Choroid plexus epithelial cell (primary cell): ENCODE data around the gene RAD51B.

Experiments
- DNase-seq: peaks from one replicate; pipeline ENCODE4 v3.0.0-alpha.2; 2010; ENCODE audit warnings: low read depth
- H3K4me3 ChIP-seq: 2 replicates; pipeline ENCODE4 v1.5.1; 2011; ENCODE audit warnings: low read depth, mild to moderate bottlenecking, control low read depth, low read length, moderate library complexity
- CTCF ChIP-seq: conservative IDR thresholded peaks from 2 replicates; pipeline ENCODE4 v1.5.1; 2011; ENCODE audit warnings: low read depth, mild to moderate bottlenecking, control low read depth, inconsistent platforms, low read length, moderate library complexity

Gene RAD51B

GRCh38 chr14:68460541-68460940 is 641.0 kb downstream of the RAD51B start:
- H3K4me3 ChIP-seq, result no peak overlapping the region
- no peak for DNase-seq
- TF ChIP-seq CTCF, result no peak

- TF ChIP-seq CTCF, result no peak
- no peak for DNase-seq
- no peak overlapping the region for H3K4me3 ChIP-seq
Measured at GRCh38 chr14:68461086-68461485, 641.5 kb downstream of the RAD51B start.

- DNase-seq, result peak; percentile 53
- TF ChIP-seq CTCF, result peak; percentile 50
- no peak overlapping the region for H3K4me3 ChIP-seq
Measured at GRCh38 chr14:68462683-68463082, 643.1 kb downstream of the RAD51B start.

- no peak for DNase-seq
- no peak for TF ChIP-seq CTCF
- H3K4me3 ChIP-seq, result no peak overlapping the region
Measured at GRCh38 chr14:68463299-68463698, 643.7 kb downstream of the RAD51B start.

DNA sequence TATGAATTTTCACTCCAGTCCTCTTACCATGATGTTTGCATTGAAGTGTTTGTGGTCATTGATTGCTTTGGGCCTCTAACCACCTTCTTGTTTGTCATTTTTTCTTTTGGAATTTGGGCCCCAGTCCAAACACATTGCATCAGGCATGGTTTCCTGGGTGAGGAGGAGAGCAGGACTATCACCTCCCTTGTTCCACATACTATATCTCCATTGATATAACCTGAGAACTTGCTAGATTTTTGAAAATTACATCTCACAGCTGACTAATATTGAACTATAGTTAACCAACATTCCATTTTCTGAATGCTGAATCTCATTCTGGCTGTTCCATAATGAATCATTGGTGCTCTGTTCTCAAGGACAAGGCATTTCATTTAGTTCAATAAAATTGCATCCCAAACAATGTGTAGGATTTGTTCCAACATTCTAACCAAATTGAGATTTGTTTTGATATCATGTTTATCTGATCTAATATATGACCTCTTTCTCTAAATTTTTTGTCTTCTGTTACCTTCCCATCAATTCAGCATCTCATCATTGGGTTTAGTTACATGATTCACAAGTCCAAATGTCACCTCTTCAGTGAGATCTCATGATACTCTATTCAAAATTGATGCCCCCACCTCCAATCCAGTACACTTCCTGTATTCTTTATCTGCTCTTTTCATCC is 644.3 kb downstream of the RAD51B start:
- no peak for TF ChIP-seq CTCF
- no peak for DNase-seq
- H3K4me3 ChIP-seq, result no peak overlapping the region

GRCh38 chr14:68464711-68465110 is 645.1 kb downstream of the RAD51B start:
- H3K4me3 ChIP-seq, result no peak overlapping the region
- peak; percentile 65 for DNase-seq
- TF ChIP-seq CTCF, result no peak

DNA sequence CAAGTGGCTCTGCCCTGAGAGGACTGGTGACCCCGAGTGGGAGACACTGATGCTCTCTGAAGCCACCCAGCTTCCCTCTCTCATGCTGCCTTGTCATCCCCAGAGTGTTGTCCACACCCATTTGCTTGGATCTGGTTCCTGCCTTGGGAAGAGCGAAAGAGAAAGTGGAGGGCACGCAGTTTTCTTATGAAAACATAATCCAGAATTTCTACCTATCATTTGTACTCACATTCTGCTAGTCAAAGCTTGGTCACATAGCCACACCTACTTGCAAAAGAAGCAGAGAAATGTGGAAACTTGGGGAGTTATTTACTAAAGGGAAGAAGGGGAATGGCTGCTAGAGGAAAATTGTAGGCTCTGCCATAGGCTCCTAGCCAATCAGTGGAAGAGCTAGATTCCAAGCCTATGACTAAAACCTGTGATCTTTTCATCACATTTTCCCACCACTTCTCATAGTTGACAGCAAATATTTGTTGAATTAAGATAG is 647.0 kb downstream of the RAD51B start:
- peak; percentile 97 for DNase-seq
- H3K4me3 ChIP-seq, result peak overlapping the region; percentile 7
- TF ChIP-seq CTCF, result no peak
